Measurements from ENCODE around the gene EML4. TPM values are rescaled to one million over a fixed set of nuclear protein-coding genes. Genes with fewer than 3 reads are reported as not detected.

EML4 gene
- total and polyA plus RNA-seq, 4 donors = 22.6 to 85.8 (median 54.4) TPM

DNA sequence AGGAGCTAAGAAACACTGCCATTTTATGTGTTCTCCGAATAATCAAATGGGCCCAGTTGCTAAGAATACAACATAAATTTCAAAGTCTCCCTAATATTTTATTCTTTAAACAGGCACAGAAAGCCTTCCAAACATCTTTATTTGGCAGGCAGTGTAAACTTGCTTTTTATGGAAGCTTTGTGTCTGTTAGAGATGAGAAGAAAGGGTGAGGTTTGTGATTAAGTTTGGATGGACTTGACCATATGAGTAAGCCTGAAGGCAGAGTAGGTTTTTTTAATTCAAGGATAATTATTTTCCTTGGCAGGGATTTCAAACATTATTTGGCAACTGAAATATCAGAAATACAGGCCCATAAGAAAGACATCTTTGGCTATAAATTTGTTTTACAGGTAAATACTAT lies 129.0 kb downstream of the EML4 start:
- Histone ChIP-seq H3K4me1 (ENCODE audit: control insufficient read depth in 5 of 5, insufficient read depth in 5 of 5, low read length in 5 of 5) (no peaks in the 10 kb centered on the region), H3K9me3 (ENCODE audit: control insufficient read depth in 4 of 4, insufficient read depth in 3 of 4, low read length in 3 of 4) (no peaks in the 10 kb centered on the region), H3K27ac (ENCODE audit: low read depth in 1 of 2, low read length in 1 of 2) (no peak overlapping the region), H3K36me3 (ENCODE audit: control insufficient read depth in 4 of 4, insufficient read depth in 4 of 4, low read length in 4 of 4) (peaks cover 7 to 34% (median 14%) of the 10 kb centered on the region in 4 donors), H3K9ac (ENCODE audit: insufficient read depth in 1 of 2, low read length in 2 of 2) (no peak overlapping the region), H3K4me3 (no peak overlapping the region), H3K27me3 (ENCODE audit: control insufficient read depth in 3 of 3, insufficient read depth in 3 of 3, low read length in 2 of 3) (no peaks in the 10 kb centered on the region)
- DNase-seq = no peak
- 43 to 89% methylated on average over 1 of the region's 1 CpG for WGBS, 2 donors
- no peak for TF ChIP-seq CTCF (IDR thresholded peaks at IDR 0.05; ENCODE audit: control extremely low read depth, extremely low read depth)
- ATAC-seq (ENCODE audit: insufficient read depth, low FRiP score) = no peak

GRCh38 chr2:42298996-42299754 lies 130.0 kb downstream of the EML4 start:
- Histone ChIP-seq H3K27ac (ENCODE audit: low read depth in 1 of 2, low read length in 1 of 2) (no peak overlapping the region), H3K36me3 (ENCODE audit: control insufficient read depth in 4 of 4, insufficient read depth in 4 of 4, low read length in 4 of 4) (peaks cover 10 to 42% (median 20%) of the 10 kb centered on the region in 4 donors), H3K4me1 (ENCODE audit: control insufficient read depth in 5 of 5, insufficient read depth in 5 of 5, low read length in 5 of 5) (no peaks in the 10 kb centered on the region), H3K27me3 (ENCODE audit: control insufficient read depth in 3 of 3, insufficient read depth in 3 of 3, low read length in 2 of 3) (no peaks in the 10 kb centered on the region), H3K4me3 (no peak overlapping the region), H3K9me3 (ENCODE audit: control insufficient read depth in 4 of 4, insufficient read depth in 3 of 4, low read length in 3 of 4) (no peaks in the 10 kb centered on the region), H3K9ac (ENCODE audit: insufficient read depth in 1 of 2, low read length in 2 of 2) (no peak overlapping the region)
- no peak for TF ChIP-seq CTCF (IDR thresholded peaks at IDR 0.05; ENCODE audit: control extremely low read depth, extremely low read depth)
- WGBS, 2 donors = 97 to 98% methylated on average over 3 of the region's 3 CpGs
- no peak for ATAC-seq (ENCODE audit: insufficient read depth, low FRiP score)
- no peak for DNase-seq

- ATAC-seq (ENCODE audit: insufficient read depth, low FRiP score) = no peak
- Histone ChIP-seq H3K27me3 (ENCODE audit: control insufficient read depth in 3 of 3, insufficient read depth in 3 of 3, low read length in 2 of 3) (no peaks in the 10 kb centered on the region), H3K27ac (ENCODE audit: low read depth in 1 of 2, low read length in 1 of 2) (no peak overlapping the region), H3K4me3 (no peak overlapping the region), H3K4me1 (ENCODE audit: control insufficient read depth in 5 of 5, insufficient read depth in 5 of 5, low read length in 5 of 5) (no peaks in the 10 kb centered on the region), H3K36me3 (ENCODE audit: control insufficient read depth in 4 of 4, insufficient read depth in 4 of 4, low read length in 4 of 4) (peaks cover 11 to 46% (median 21%) of the 10 kb centered on the region in 4 donors), H3K9ac (ENCODE audit: insufficient read depth in 1 of 2, low read length in 2 of 2) (no peak overlapping the region), H3K9me3 (ENCODE audit: control insufficient read depth in 4 of 4, insufficient read depth in 3 of 4, low read length in 3 of 4) (no peaks in the 10 kb centered on the region)
- no peak for DNase-seq
- WGBS, 2 donors = 87 to 91% methylated on average over 2 of the region's 2 CpGs
- no peak for TF ChIP-seq CTCF (IDR thresholded peaks at IDR 0.05; ENCODE audit: control extremely low read depth, extremely low read depth)
These were observed 131.4 kb downstream of the EML4 start for GRCh38 chr2:42300527-42300926.
